ENCODE results near the gene CFAP61.
"Not testable (repeated sequence)": the region's sequence is repeated elsewhere in the genome, so short reads cannot be mapped to it uniquely, and the experiment has no call there.

CFAP61 gene

DNA sequence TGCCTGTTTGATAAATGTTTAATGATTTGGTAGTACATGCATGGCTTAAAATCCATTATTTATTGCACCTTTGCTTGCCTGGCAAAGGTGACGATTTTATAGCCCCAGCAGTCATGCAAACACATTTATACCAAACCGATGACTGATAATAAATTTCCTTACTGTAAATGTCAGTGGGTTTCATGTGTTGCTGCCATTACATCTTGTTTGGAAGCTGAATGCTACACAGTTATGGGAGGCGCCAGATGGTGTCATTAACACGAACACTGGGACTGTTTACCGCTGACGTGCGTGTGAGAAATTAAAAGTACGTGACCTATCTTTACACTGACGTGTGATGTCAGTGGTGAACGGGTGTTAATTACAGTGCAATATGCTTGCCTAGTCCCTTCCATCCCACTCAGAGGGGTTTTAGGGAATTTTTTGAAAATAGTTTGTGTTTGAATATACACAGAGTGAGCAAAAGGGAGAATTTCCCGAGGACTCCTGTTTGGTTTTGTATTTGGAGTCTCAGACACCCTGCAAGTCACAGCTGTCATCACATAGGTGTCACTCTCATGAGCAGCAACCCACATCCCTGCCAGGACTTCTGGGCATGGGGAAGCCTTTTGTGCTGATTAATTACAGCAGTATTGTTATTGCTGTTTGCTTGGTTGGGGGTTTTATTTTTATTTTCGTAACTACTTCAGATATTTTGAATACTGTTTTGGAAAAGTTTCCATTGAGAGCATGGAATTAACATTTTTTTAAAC, 163.8 kb downstream of the CFAP61 start:
- Histone ChIP-seq H3K4me1 (peaks cover 10% of the 10 kb centered on the region), H3K36me3 (no peaks in the 10 kb centered on the region), H3K9me3 (peaks cover 4% of the 10 kb centered on the region; the same call in 1 of the 2 replicates), H3K4me3 (ENCODE audit: low read depth, low read length) (no peak overlapping the region), H3K27me3 (no peaks in the 10 kb centered on the region)
- DNase-seq = no peak
- no peak for TF ChIP-seq CTCF (IDR thresholded peaks at IDR 0.05; ENCODE audit: low read depth, low read length)

DNA sequence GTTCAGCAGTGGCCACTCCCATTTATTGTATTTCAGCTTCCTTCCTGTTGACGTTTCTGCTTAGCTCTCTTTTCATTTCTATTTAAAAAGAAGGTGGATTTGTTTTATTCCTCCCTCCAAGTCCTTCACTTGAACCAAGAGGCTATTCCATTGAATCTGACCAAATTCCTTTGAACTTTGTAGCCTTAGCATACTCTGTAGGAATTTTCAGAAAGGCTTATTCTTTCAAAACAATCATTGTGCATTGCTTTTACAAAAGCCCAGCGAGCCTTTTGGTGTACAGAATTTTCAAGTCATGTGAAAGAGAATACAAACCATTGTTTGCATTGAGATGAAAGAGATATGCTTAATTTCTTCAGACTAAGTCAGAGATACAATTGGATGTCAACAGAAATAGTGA, 164.6 kb downstream of the CFAP61 start:
- no peaks in the 10 kb centered on the region; the same call in 1 of the 2 replicates for H3K27me3 ChIP-seq
- no peaks in the 10 kb centered on the region for H3K36me3 ChIP-seq
- TF ChIP-seq CTCF (IDR thresholded peaks at IDR 0.05; ENCODE audit: low read depth, low read length) = no peak
- H3K9me3 ChIP-seq = peaks cover 4% of the 10 kb centered on the region; the same call in 1 of the 2 replicates
- no peak overlapping the region for H3K4me3 ChIP-seq (ENCODE audit: low read depth, low read length)
- peaks cover 3% of the 10 kb centered on the region for H3K4me1 ChIP-seq
- DNase-seq = no peak

GRCh38 chr20:20217621-20218020, 165.3 kb downstream of the CFAP61 start:
- H3K27me3 ChIP-seq = no peaks in the 10 kb centered on the region; the same call in 1 of the 2 replicates
- TF ChIP-seq CTCF (IDR thresholded peaks at IDR 0.05; ENCODE audit: low read depth, low read length) = no peak
- no peak overlapping the region for H3K4me3 ChIP-seq (ENCODE audit: low read depth, low read length)
- peaks cover 4% of the 10 kb centered on the region; the same call in 1 of the 2 replicates for H3K9me3 ChIP-seq
- H3K36me3 ChIP-seq = no peaks in the 10 kb centered on the region
- peaks cover 3% of the 10 kb centered on the region for H3K4me1 ChIP-seq
- no peak for DNase-seq

DNA sequence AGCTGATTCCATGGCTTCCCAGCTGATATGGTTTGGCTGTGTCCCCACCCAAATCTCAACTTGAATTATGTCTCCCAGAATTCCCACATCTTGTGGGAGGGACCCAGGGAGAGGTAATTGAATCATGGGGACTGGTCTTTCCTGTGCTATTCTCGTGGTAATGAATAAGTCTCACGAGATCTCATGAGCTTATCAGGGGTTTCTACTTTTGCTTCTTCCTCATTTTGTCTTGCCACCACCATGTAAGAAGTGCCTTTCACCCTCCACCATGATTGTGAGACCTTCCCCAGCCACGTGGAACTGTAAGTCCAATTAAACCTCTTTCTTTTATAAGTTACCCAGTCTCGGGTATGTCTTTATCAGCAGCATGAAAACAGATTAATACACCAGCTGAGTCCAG, 165.8 kb downstream of the CFAP61 start:
- H3K4me3 ChIP-seq (ENCODE audit: low read depth, low read length); H3K27me3 ChIP-seq; H3K9me3 ChIP-seq; H3K36me3 ChIP-seq; DNase-seq; H3K4me1 ChIP-seq: not testable (repeated sequence)

DNA sequence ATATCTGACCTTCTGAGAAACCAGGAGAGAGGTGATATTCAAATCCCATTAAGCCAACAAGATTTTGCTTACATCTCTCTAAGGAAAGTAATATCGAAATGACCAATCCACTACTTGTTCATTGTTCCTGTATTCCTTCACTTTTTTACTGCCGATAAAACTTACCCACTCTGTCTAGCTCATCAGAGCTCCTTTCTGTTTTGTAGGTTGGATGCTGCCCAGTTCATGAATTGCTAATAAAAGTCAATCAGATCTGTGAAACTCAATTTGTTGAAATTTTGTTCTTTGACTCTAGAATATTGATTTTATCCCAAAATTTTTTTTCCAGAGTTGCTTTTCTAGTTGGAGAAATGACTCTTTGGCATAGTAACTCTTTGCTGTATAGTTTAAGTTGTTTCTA, 166.7 kb downstream of the CFAP61 start:
- no peak for DNase-seq
- Histone ChIP-seq H3K4me1 (peaks cover 3% of the 10 kb centered on the region; the same call in 1 of the 2 replicates), H3K36me3 (no peaks in the 10 kb centered on the region), H3K9me3 (peaks cover 4% of the 10 kb centered on the region; the same call in 1 of the 2 replicates), H3K27me3 (no peaks in the 10 kb centered on the region; the same call in 1 of the 2 replicates), H3K4me3 (ENCODE audit: low read depth, low read length) (no peak overlapping the region)
- no peak for TF ChIP-seq CTCF (IDR thresholded peaks at IDR 0.05; ENCODE audit: low read depth, low read length)

DNA sequence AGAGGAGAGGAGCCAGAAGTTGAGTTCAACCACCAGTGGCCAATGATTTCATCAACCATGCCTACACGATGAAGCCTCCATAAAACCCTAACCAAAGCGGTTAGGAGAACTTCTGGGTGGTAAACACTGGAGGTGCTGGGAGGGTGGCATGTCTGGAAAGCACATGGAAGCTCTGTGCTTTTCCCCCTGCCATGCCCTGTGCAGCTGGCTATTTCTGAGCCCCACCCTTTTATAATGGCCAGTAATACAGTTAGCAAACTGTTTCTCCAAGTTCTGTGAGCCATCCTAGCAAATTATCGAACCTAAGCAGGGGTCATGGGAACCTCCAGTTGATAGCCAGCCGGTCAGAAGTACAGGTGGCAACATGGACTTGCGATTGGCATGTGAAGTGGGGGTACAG, 167.8 kb downstream of the CFAP61 start:
- H3K9me3 ChIP-seq = peaks cover 4% of the 10 kb centered on the region; the same call in 1 of the 2 replicates
- no peaks in the 10 kb centered on the region; the same call in 1 of the 2 replicates for H3K27me3 ChIP-seq
- H3K4me1 ChIP-seq = peaks cover 3% of the 10 kb centered on the region; the same call in 1 of the 2 replicates
- no peak for DNase-seq
- TF ChIP-seq CTCF (IDR thresholded peaks at IDR 0.05; ENCODE audit: low read depth, low read length) = no peak
- no peak overlapping the region for H3K4me3 ChIP-seq (ENCODE audit: low read depth, low read length)
- no peaks in the 10 kb centered on the region for H3K36me3 ChIP-seq
